WTC11 (cell line): ENCODE results near the gene SMARCD1.

ENCODE experiments used
- CTCF ChIP-seq: fragments of 200-600 bp; IDR thresholded peaks from 2 replicates; pipeline ENCODE4 v1.8.0; 2022; ENCODE audit warnings: antibody characterized with exemption
- SP1 ChIP-seq: sonication (generic); formaldehyde crosslinking; conservative IDR thresholded peaks from 2 replicates; pipeline ENCODE4 v1.8.1; 2022; ENCODE audit warnings: missing genetic modification reagents
- STAT6 ChIP-seq: sonication (generic); formaldehyde crosslinking; conservative IDR thresholded peaks from 2 replicates; pipeline ENCODE4 v1.8.1; 2023; ENCODE audit warnings: mild to moderate bottlenecking, low read depth, missing genetic modification reagents, moderate library complexity

GRCh38 chr12:50077099-50077498 is 8.0 kb upstream of the SMARCD1 start:
- TF ChIP-seq CTCF (no peak), SP1 (CRISPR knock-in tag) (no peak), STAT6 (CRISPR knock-in tag) (no peak)
